SK-N-SH (cell line): Measurements from ENCODE around the gene CSF2RB. TPM values are rescaled to one million over a fixed set of nuclear protein-coding genes. Genes with fewer than 3 reads are reported as not detected.

Experiments used
- CTCF ChIA-PET: fragments of 300-600, 350-600 bp; formaldehyde crosslinking; extraction: SDS; loops from one replicate; lab custom pipeline; 2021; lab: Yijun Ruan, JAX
- POLR2A ChIA-PET: fragments of 350-600 bp; sonication (Branson Sonifier 250); formaldehyde crosslinking; extraction: SDS; loops from one replicate; lab custom pipeline; 2020; ENCODE audit warnings: antibody characterized with exemption, inconsistent platforms; lab: Yijun Ruan, JAX
- DNase-seq: peaks from one replicate; pipeline ENCODE4 v3.0.0; 2012
- H2AFZ ChIP-seq: fragments of 200-600 bp; sonication (generic); 2 replicates; pipeline ENCODE4 v1.8.1; 2016; ENCODE audit warnings: antibody characterized with exemption, mild to moderate bottlenecking, low read depth
- H3F3A ChIP-seq: fragments of 200-600 bp; sonication (generic); replicated peaks from 2 replicates; pipeline ENCODE3; 2016; ENCODE audit warnings: antibody characterized with exemption, mild to moderate bottlenecking; ENCODE audit not compliant: insufficient read depth
- H3K27ac ChIP-seq, 2 experiments: fragments of 200-500 bp in 1 of 2; fragments of 200-600 bp in 1 of 2; sonication (Bioruptor generic) in 1 of 2; sonication (generic), shearing (Covaris generic) in 1 of 2; 2 replicates each; pipeline versions ENCODE4 v1.5.1 to v1.6.1; 2014 to 2016; ENCODE audit warnings: low read depth in 2 of 2, inconsistent platforms in 1 of 2, low read length in 1 of 2, mild to moderate bottlenecking in 1 of 2, mixed read lengths in 1 of 2
- H3K27me3 ChIP-seq: fragments of 200-600 bp; sonication (generic), shearing (Covaris generic); 2 replicates; pipeline ENCODE4 v1.6.1; 2016; ENCODE audit warnings: mixed run types; ENCODE audit not compliant: insufficient read depth
- H3K36me3 ChIP-seq, 2 experiments: fragments of 200-500 bp in 1 of 2; fragments of 200-600 bp in 1 of 2; sonication (Bioruptor generic) in 1 of 2; sonication (generic) in 1 of 2; replicated peaks in 1 of 2; 2 replicates each; pipeline versions ENCODE3 to v1.5.1; 2014 to 2016; ENCODE audit warnings: low read length in 1 of 2, mild to moderate bottlenecking in 1 of 2; ENCODE audit not compliant: insufficient read depth in 2 of 2, control insufficient read depth in 1 of 2
- H3K4me1 ChIP-seq, 2 experiments: fragments of 200-500 bp in 1 of 2; fragments of 200-600 bp in 1 of 2; sonication (Bioruptor generic) in 1 of 2; sonication (generic), shearing (Covaris generic) in 1 of 2; 2 replicates each; pipeline versions ENCODE4 v1.5.1 to v1.6.1; 2014 to 2016; ENCODE audit warnings: low read depth in 1 of 2, low read length in 1 of 2, mixed run types in 1 of 2; ENCODE audit not compliant: insufficient read depth in 2 of 2, control insufficient read depth in 1 of 2
- H3K4me2 ChIP-seq: fragments of 200-600 bp; sonication (generic), shearing (Covaris generic); 2 replicates; pipeline ENCODE4 v1.6.1; 2017; ENCODE audit warnings: mixed run types
- H3K4me3 ChIP-seq, 2 experiments: fragments of 200-500 bp in 1 of 2; fragments of 200-600 bp in 1 of 2; sonication (Bioruptor generic) in 1 of 2; sonication (generic), shearing (Covaris generic) in 1 of 2; 2 replicates each; pipeline versions ENCODE4 v1.5.1 to v1.8.1; 2014 to 2016; ENCODE audit warnings: low read depth in 2 of 2, inconsistent platforms in 1 of 2, low read length in 1 of 2, mild to moderate bottlenecking in 1 of 2, mixed read lengths in 1 of 2, moderate library complexity in 1 of 2
- H3K79me2 ChIP-seq: fragments of 200-600 bp; sonication (generic); 2 replicates; pipeline ENCODE4 v1.8.1; 2017; ENCODE audit warnings: mild to moderate bottlenecking; ENCODE audit not compliant: insufficient read depth
- H3K9ac ChIP-seq: fragments of 200-600 bp; sonication (generic); 2 replicates; pipeline ENCODE4 v1.6.1; 2017; ENCODE audit warnings: mixed run types
- H3K9me2 ChIP-seq: fragments of 200-600 bp; sonication (generic); 2 replicates; pipeline ENCODE4 v1.6.1; 2017; ENCODE audit warnings: mixed run types
- H3K9me3 ChIP-seq: fragments of 200-600 bp; sonication (generic); 2 replicates; pipeline ENCODE4 v1.6.1; 2017; ENCODE audit warnings: mixed run types, mild to moderate bottlenecking, moderate library complexity
- H4K20me1 ChIP-seq: fragments of 200-600 bp; sonication (generic); 2 replicates; pipeline ENCODE4 v1.6.1; 2017; ENCODE audit warnings: mild to moderate bottlenecking, mixed run types; ENCODE audit not compliant: insufficient read depth
- CHD2 ChIP-seq: fragments of 150-350 bp; IDR thresholded peaks from 2 replicates; pipeline ENCODE4 v1.6.1; 2018; ENCODE audit warnings: low read length; ENCODE audit not compliant: partially characterized antibody
- FOXJ3 ChIP-seq: sonication (generic); formaldehyde crosslinking; IDR thresholded peaks from 2 replicates; pipeline ENCODE4 v1.5.1; 2020; ENCODE audit warnings: mild to moderate bottlenecking, missing genetic modification reagents
- GATA2 ChIP-seq: sonication (generic); formaldehyde crosslinking; IDR thresholded peaks from 2 replicates; pipeline ENCODE4 v1.5.0; 2020; ENCODE audit warnings: mild to moderate bottlenecking, missing genetic modification reagents
- MXI1 ChIP-seq: IDR thresholded peaks from 2 replicates; pipeline ENCODE4 v1.6.1; 2012; ENCODE audit warnings: mild to moderate bottlenecking, low read depth, low read length, improper control_type of control experiment
- SMC3 ChIP-seq: IDR thresholded peaks from 2 replicates; pipeline ENCODE4 v1.6.1; 2012; ENCODE audit warnings: low read depth, low read length, improper control_type of control experiment
- TAF1 ChIP-seq: IDR thresholded peaks from 2 replicates; pipeline ENCODE4 v1.6.1; 2012; ENCODE audit warnings: low read depth, mild to moderate bottlenecking, low read length, moderate library complexity, borderline replicate concordance
- TCF12 ChIP-seq: IDR thresholded peaks from 2 replicates; pipeline ENCODE4 v1.4.0; 2012
- WGBS: methylation state at CpG from one replicate; pipeline ENCODE4 v1.1.6; 2017; ENCODE audit warnings: low lambda C conversion rate; 5-methylcytosine and 5-hydroxymethylcytosine counted together
- polyA plus RNA-seq, 3 experiments: library from polyadenylated mRNA; depleted of rRNA; stranded (reverse); fragments of >200 nt; gene quantifications; 2 replicates each; pipeline ENCODE4 v1.2.3, GENCODE V29; 2012
- TF ChIP-seq, protein P1 (sequence below): fragments of 150-350 bp; IDR thresholded peaks from 2 replicates; pipeline ENCODE4 v1.6.1; 2016; ENCODE audit warnings: mild to moderate bottlenecking, low read depth, low read length
- TF ChIP-seq, protein P2 (sequence below): IDR thresholded peaks from 2 replicates; pipeline ENCODE4 v1.4.0; 2012; ENCODE audit warnings: low read depth
- TF ChIP-seq, protein P3 (sequence below): IDR thresholded peaks from 2 replicates; pipeline ENCODE4 v1.4.0; 2012; ENCODE audit warnings: low read depth, borderline replicate concordance
- TF ChIP-seq, protein P4 (sequence below): fragments of 150-350 bp; IDR thresholded peaks from 2 replicates; pipeline ENCODE4 v1.6.1; 2017; ENCODE audit warnings: antibody characterized with exemption, low read length, low read depth, borderline replicate concordance
- TF ChIP-seq, protein P5 (sequence below): IDR thresholded peaks from 2 replicates; pipeline ENCODE4 v1.6.1; 2012; ENCODE audit warnings: mild to moderate bottlenecking, low read depth, low read length, moderate library complexity

Gene CSF2RB
- polyA plus RNA-seq, 1 of the 3 experiments (the other 2 are of a cell fraction): not detected

DNA sequence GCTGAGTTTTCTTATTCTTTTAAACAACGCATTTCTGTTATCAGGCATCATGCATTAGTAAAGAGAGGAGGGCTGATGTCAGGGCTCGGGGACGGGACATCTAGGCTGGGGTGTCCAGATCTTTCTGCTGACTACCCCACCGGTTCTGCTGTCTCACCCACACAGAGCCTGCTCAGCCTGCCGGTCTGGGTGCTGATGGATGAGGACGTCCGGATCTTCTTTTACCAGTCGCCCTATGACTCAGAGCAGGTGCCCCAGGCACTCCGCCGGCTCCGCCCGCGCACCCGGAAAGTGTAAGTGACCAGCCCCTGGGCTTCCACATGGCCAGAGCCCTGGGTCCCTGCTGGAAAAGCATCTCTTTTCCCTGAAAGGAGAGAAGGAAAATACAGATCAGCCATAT is 43.2 kb upstream of the CSF2RB start:
- no peak overlapping the region for H2AFZ ChIP-seq
- no peaks in the 10 kb centered on the region for H4K20me1 ChIP-seq
- no peaks in the 10 kb centered on the region for H3K27me3 ChIP-seq
- H3K4me3 ChIP-seq: no peak overlapping the region
- WGBS: 30% methylated on average over 14 of the region's 14 CpGs
- no peaks in the 10 kb centered on the region for H3K9me3 ChIP-seq
- H3K9me2 ChIP-seq: no peaks in the 10 kb centered on the region
- no peaks in the 10 kb centered on the region for H3K36me3 ChIP-seq
- CTCF ChIA-PET: interaction anchor here (0.8 to 8.6 kb wide), 4 partner anchors 11 to 107 kb away, joined by 3 to 109 read pairs (median 8); partner anchors contain the start of gene IFT27
- no peaks in the 10 kb centered on the region for H3K79me2 ChIP-seq
- H3K4me1 ChIP-seq: no peaks in the 10 kb centered on the region; a peak in 1 of 4 replicates
- peak; percentile 61 for DNase-seq
- H3K4me2 ChIP-seq: no peak overlapping the region
- POLR2A ChIA-PET: no interaction called here
- no peak overlapping the region for H3K27ac ChIP-seq
- TF ChIP-seq TAF1 (no peak), FOXJ3 (CRISPR knock-in tag) (no peak), SMC3 (no peak), CHD2 (no peak), MXI1 (no peak), GATA2 (CRISPR knock-in tag) (no peak), TCF12 (no peak)
- TF ChIP-seq, protein P1, sequence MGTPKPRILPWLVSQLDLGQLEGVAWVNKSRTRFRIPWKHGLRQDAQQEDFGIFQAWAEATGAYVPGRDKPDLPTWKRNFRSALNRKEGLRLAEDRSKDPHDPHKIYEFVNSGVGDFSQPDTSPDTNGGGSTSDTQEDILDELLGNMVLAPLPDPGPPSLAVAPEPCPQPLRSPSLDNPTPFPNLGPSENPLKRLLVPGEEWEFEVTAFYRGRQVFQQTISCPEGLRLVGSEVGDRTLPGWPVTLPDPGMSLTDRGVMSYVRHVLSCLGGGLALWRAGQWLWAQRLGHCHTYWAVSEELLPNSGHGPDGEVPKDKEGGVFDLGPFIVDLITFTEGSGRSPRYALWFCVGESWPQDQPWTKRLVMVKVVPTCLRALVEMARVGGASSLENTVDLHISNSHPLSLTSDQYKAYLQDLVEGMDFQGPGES: no peak
- TF ChIP-seq, protein P2, sequence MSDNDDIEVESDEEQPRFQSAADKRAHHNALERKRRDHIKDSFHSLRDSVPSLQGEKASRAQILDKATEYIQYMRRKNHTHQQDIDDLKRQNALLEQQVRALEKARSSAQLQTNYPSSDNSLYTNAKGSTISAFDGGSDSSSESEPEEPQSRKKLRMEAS: no peak
- TF ChIP-seq, protein P3, sequence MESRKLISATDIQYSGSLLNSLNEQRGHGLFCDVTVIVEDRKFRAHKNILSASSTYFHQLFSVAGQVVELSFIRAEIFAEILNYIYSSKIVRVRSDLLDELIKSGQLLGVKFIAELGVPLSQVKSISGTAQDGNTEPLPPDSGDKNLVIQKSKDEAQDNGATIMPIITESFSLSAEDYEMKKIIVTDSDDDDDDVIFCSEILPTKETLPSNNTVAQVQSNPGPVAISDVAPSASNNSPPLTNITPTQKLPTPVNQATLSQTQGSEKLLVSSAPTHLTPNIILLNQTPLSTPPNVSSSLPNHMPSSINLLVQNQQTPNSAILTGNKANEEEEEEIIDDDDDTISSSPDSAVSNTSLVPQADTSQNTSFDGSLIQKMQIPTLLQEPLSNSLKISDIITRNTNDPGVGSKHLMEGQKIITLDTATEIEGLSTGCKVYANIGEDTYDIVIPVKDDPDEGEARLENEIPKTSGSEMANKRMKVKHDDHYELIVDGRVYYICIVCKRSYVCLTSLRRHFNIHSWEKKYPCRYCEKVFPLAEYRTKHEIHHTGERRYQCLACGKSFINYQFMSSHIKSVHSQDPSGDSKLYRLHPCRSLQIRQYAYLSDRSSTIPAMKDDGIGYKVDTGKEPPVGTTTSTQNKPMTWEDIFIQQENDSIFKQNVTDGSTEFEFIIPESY: no peak
- TF ChIP-seq, protein P4, sequence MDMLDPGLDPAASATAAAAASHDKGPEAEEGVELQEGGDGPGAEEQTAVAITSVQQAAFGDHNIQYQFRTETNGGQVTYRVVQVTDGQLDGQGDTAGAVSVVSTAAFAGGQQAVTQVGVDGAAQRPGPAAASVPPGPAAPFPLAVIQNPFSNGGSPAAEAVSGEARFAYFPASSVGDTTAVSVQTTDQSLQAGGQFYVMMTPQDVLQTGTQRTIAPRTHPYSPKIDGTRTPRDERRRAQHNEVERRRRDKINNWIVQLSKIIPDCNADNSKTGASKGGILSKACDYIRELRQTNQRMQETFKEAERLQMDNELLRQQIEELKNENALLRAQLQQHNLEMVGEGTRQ: no peak
- TF ChIP-seq, protein P5, sequence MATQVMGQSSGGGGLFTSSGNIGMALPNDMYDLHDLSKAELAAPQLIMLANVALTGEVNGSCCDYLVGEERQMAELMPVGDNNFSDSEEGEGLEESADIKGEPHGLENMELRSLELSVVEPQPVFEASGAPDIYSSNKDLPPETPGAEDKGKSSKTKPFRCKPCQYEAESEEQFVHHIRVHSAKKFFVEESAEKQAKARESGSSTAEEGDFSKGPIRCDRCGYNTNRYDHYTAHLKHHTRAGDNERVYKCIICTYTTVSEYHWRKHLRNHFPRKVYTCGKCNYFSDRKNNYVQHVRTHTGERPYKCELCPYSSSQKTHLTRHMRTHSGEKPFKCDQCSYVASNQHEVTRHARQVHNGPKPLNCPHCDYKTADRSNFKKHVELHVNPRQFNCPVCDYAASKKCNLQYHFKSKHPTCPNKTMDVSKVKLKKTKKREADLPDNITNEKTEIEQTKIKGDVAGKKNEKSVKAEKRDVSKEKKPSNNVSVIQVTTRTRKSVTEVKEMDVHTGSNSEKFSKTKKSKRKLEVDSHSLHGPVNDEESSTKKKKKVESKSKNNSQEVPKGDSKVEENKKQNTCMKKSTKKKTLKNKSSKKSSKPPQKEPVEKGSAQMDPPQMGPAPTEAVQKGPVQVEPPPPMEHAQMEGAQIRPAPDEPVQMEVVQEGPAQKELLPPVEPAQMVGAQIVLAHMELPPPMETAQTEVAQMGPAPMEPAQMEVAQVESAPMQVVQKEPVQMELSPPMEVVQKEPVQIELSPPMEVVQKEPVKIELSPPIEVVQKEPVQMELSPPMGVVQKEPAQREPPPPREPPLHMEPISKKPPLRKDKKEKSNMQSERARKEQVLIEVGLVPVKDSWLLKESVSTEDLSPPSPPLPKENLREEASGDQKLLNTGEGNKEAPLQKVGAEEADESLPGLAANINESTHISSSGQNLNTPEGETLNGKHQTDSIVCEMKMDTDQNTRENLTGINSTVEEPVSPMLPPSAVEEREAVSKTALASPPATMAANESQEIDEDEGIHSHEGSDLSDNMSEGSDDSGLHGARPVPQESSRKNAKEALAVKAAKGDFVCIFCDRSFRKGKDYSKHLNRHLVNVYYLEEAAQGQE: no peak
- no peaks in the 10 kb centered on the region for H3F3A ChIP-seq
- H3K9ac ChIP-seq: no peak overlapping the region
